Measurements from ENCODE around the gene RPUSD3.

GRCh38 chr3:9883706-9884554 lies 40.1 kb upstream of the RPUSD3 start:
- TF ChIP-seq CTCF (IDR thresholded peaks at IDR 0.05; ENCODE audit: low read length): no peak
- no peak for TF ChIP-seq EZH2phosphoT487 (IDR thresholded peaks at IDR 0.05; ENCODE audit: low read length)
- TF ChIP-seq EZH2 (optimal IDR thresholded peaks at IDR 0.05; ENCODE audit: low read depth, low read length): no peak

All from MM.1S (cell line).